GM20000 (cell line): ENCODE data around the gene RUNDC1.
"Not testable (repeated sequence)": the region's sequence is repeated elsewhere in the genome, so short reads cannot be mapped to it uniquely, and the experiment has no call there.

Source experiments
- DNase-seq: peaks from one replicate; pipeline ENCODE4 v3.0.0; 2012; ENCODE audit warnings: low spot score
- CTCF ChIP-seq: IDR thresholded peaks from 2 replicates; pipeline ENCODE4 v1.5.1; 2012; ENCODE audit warnings: mild to moderate bottlenecking, control low read depth; ENCODE audit errors: extremely low read depth, missing control alignments

The RUNDC1 gene

DNA sequence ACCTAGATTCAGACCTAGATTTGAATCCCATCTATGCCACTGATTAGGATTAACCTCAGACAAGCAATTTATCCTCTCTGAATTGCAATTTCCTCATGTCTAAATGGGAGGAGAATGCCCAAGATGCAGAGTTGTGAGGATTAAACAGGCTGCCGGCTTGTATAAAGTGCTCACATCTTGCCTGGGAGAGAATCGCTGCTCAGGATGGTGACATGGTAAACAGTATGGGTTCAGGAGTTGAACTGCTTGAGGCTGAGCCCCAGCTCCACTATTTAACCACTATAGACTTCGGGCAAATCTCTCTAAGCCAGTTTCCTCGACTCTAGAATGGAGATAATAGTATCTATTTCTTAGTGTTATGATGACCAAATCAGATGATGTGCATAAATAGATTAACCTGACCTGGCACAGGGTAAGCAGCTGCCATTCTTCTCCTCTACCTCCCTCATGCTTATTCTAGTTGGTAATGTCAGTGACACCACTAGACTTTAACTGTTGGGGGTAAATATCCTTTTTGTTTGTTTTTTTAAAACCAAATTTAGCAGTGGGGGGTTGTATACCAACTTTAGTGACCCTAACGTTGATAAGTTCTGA, 17.1 kb downstream of the RUNDC1 start:
- no peak for TF ChIP-seq CTCF
- DNase-seq = no peak

DNA sequence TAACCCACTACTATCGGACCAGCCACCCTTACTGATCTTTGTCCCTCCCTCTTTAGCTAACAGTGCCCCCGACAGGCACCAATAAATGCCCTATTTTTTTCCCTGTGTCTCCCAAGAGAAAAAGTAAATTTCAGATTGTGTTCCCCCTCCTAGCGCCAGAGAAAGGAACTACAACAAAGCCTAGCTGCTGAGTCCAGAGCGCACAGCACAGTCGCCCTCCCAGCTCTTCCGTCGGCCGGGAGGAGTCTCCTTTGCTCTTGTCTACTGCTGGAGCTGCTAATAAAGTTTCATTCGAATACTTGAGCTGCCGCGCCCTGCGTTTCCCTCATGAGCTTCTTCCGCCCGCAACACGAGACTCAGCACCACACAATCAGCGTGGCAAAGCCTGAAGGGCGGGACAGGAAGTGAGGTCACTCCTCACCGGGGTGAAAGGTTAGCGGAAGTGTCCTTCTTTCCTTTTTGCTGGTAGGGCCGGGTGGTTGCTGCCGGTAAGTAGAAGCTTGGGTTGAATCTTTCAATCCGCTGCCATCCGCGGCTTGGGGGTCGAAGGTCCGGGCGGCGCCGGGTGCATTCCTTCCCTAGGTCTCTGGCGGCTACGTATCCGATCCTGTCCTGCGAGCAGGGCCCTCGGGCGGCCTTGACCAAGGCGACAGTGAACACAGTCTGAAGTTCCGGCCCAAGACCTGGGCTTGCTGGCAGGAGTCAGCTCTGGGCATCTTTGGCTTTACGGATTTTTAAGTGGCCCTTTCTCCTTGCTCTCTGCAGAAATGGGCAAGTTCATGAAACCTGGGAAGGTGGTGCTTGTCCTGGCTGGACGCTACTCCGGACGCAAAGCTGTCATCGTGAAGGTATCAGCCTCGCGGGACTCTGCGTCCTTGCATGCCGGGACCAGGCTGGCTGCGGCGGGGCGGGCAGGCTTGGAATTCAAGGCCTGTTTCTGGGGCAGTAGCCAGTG, 17.9 kb downstream of the RUNDC1 start, which contains the start of gene RPL27:
Gene RPL27, plus strand, starts transcription at position 436 of the 955 bp plus-strand sequence. Its CDS starts 332 bp downstream, at position 768.
- TF ChIP-seq CTCF = peak; percentile 78

DNA sequence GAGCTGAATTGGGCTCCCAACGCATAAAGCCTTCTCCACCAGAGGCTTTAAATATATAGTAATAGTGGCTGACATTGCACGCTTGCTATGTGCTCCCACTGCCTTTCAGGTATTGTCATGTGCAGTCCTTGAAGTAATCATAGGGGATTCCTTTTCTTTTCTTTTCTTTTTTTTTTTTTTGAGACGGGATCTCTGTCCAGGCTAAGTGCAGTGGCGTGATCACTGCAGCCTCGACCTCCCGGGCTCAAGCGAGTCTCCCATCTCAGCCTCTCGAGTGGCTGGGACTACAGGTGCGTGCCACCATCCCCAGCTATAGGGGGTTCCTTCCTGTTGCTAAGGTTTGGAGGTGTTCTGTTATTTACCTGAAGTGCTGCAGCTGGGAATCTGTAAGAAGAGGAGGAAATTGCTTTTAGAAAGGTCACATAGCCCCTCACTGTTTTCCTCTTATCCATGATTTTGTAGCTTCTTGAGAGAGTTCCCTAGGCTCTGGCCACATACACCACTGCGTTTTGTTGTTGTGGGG, 18.7 kb downstream of the RUNDC1 start:
- TF ChIP-seq CTCF = no peak
- no peak for DNase-seq

More for the DNA sequence above, 17.9 kb downstream of the RUNDC1 start, which contains the start of gene RPL27:
- peak; percentile 91 for DNase-seq

- not testable (repeated sequence) for DNase-seq
Measured at GRCh38 chr17:43000894-43001293, 20.5 kb downstream of the RUNDC1 start.

DNA sequence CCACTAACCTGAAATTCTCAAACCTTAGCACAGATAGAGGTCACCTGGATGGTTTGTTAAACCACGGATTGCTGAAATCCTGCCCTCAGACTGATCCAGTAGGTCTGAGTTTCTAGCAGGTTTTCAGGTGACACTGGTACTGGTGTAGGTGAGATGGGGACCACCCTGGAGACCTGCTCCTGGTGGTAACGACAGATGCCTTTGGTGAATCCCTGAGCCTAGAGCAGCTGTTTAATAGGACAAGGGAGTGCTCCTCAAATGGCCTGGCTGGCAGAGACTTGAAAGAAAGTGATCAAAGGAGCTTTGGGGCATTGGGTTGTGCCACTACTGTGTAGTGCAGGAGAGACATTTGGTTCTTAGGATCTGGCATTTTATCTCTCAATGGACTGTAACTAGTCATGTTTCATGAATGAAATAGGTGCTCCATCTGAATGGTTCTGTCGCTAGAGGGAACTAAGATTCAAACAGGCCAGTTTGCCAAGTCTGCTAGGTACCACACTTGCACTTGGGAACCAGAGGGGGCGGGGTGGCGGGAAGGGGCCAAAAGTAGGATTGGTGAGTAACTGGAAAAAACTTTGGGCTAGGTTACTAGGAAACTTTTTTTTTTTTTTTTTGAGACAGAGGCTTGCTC, 23.3 kb downstream of the RUNDC1 start:
- TF ChIP-seq CTCF = no peak
- DNase-seq = no peak

- peak; percentile 1 for TF ChIP-seq CTCF
- DNase-seq = peak; percentile 85
Measured at GRCh38 chr17:43006639-43007551, 26.5 kb downstream of the RUNDC1 start, which contains the start of gene IFI35. IFI35 (plus strand) TSS chr17:43006784; CDS start chr17:43006948, 164 bp downstream.
